ENCODE data around the gene SLC43A1.
"Not testable (repeated sequence)": the region's sequence is repeated elsewhere in the genome, so short reads cannot be mapped to it uniquely, and the experiment has no call there.

SLC43A1 gene

DNA sequence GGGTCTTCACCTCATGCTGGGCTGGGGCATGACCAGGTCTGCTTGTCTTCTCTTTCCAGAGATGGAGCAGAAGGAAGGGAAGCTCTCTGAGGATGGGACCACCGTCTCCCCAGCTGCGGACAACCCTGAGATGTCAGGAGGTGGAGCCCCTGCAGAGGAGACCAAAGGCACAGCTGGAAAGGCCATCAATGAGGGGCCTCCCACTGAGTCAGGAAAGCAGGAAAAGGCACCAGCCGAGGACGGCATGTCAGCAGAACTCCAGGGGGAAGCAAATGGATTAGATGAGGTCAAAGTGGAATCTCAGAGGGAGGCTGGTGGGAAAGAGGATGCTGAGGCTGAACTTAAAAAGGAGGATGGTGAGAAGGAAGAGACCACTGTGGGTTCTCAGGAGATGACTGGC, 27.1 kb upstream of the SLC43A1 start:
- TF ChIP-seq ZFX (IDR thresholded peaks at IDR 0.05) = no peak
- TF ChIP-seq, protein P1, sequence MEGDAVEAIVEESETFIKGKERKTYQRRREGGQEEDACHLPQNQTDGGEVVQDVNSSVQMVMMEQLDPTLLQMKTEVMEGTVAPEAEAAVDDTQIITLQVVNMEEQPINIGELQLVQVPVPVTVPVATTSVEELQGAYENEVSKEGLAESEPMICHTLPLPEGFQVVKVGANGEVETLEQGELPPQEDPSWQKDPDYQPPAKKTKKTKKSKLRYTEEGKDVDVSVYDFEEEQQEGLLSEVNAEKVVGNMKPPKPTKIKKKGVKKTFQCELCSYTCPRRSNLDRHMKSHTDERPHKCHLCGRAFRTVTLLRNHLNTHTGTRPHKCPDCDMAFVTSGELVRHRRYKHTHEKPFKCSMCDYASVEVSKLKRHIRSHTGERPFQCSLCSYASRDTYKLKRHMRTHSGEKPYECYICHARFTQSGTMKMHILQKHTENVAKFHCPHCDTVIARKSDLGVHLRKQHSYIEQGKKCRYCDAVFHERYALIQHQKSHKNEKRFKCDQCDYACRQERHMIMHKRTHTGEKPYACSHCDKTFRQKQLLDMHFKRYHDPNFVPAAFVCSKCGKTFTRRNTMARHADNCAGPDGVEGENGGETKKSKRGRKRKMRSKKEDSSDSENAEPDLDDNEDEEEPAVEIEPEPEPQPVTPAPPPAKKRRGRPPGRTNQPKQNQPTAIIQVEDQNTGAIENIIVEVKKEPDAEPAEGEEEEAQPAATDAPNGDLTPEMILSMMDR (conservative IDR thresholded peaks at IDR 0.05) = no peak
- no peak overlapping the region for H3K27ac ChIP-seq

DNA sequence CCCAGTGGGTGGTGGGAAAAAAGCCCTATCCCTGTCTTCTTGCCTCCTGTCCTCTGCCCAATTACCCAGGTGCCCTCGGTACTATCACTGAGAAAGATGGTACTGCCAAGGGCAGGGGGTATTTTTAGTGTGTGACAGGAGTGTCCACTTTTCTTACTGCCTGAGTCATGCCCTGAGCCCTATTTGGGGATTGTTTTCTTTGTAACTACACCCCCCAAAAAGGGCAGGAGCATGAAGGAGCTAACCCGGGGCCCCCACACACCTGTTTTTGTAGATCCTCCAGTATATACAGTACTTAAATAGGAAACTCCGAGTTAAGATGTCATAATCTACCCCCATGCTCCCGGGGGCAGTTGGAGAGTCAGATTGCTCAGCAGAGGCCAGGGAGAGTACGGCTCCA, 25.7 kb upstream of the SLC43A1 start:
- TF ChIP-seq, protein P1 (conservative IDR thresholded peaks at IDR 0.05) = no peak
- no peak for TF ChIP-seq ZFX (IDR thresholded peaks at IDR 0.05)
- H3K27ac ChIP-seq = no peak overlapping the region

GRCh38 chr11:57539342-57539741, 23.8 kb upstream of the SLC43A1 start:
- no peak overlapping the region for H3K27ac ChIP-seq
- TF ChIP-seq ZFX (IDR thresholded peaks at IDR 0.05) = no peak
- TF ChIP-seq, protein P1 (conservative IDR thresholded peaks at IDR 0.05) = no peak

GRCh38 chr11:57536947-57537619, 21.6 kb upstream of the SLC43A1 start, which contains the start of gene SMTNL1:
SMTNL1 (plus strand) TSS chr11:57537595; CDS start chr11:57542643, 5,048 bp downstream.
- TF ChIP-seq, protein P1 (conservative IDR thresholded peaks at IDR 0.05) = no peak
- no peak for TF ChIP-seq ZFX (IDR thresholded peaks at IDR 0.05)
- H3K27ac ChIP-seq = no peak within 1 kb of the TSS

DNA sequence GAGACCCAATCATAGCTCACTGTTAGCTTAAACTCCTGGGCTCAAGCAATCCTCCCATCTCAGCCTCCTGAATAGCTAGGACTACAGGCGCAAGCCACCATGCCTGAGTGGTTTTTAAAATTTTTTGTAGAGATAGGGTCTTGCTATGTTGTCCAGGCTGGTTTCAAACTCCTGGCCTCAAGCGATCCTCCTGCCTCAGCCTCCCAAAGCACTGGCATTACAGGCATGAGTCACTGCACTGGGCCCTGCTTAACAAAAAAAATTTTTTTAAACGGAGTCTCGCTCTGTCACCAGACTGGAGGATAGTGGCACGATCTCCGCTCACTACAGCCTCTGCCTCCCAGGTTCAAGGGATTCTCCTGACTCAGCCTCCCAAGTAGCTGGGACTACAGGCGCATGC, 18.9 kb upstream of the SLC43A1 start:
- H3K27ac ChIP-seq = not testable (repeated sequence)

DNA sequence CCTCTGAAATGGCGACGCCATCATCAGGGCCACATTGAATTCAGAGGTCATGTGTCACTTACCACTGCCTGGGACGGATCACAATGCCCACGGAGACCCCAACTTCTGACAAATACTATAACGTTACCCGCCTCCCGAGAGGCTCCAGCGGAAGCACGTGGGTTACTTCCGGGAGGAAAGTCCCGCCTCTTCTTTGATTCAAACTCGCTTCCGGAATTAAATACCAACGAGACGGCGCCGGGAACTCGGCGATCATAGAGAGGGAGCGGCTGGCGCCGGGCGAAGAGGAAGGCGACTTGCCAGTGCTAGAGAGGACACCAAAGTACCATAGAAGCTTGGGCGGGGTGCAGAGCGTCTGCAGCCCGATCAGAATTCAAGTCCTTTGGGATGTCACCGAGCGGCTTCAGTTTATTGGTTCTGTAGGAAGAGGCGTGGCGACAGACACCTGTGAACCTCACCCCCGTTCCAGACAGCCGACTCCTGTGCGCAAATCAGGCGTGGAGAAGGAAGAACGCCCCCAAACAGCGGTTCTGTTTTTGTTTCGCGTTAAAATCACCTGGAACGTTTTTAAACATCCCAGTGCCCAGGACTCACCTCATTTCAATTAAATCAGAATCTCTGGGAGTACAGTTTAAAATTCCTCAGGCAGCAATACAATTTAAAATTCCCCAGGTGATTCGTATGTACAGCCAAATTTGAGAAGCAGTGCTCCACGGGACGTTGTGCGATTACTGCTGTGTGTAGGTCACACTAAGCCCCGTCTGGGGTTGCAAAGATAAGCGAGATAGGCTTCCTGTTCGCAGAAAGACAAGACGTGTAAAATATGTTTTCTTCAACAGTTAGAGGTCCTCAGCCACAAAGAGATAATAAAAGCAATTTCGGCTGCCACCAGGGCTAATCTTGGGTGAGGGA, 15.3 kb upstream of the SLC43A1 start, which contains the start of gene TIMM10:
Gene TIMM10 (minus strand): TSS at position 159 of the 912 bp plus-strand sequence. CDS start 565 bp downstream, outside the sequence.
- peak within 1 kb of the TSS; percentile 88 for H3K27ac ChIP-seq
- TF ChIP-seq, protein P1 (conservative IDR thresholded peaks at IDR 0.05) = no peak
- TF ChIP-seq ZFX (IDR thresholded peaks at IDR 0.05) = no peak

GRCh38 chr11:57530215-57530595, 14.7 kb upstream of the SLC43A1 start:
- TF ChIP-seq ZFX (IDR thresholded peaks at IDR 0.05) = peak; percentile 80; the same call in 1 of the 2 replicates
- TF ChIP-seq, protein P1 (conservative IDR thresholded peaks at IDR 0.05) = no peak
- H3K27ac ChIP-seq = peak overlapping the region; percentile 88

Data from C4-2B (cell line).